Stomach (tissue), 4 donors: ENCODE measurements around the gene KCTD14.

ENCODE experiments used
- CTCF ChIP-seq, 7 experiments: fragments of 450-650 bp in 4 of 7; fragments of 200-600 bp in 3 of 7; sonication (generic) in 3 of 7; IDR thresholded peaks; one replicate each; pipeline ENCODE4 v1.5.1; 2016 to 2019; ENCODE audit warnings: antibody characterized with exemption in 7 of 7, control low read depth in 2 of 7, mild to moderate bottlenecking in 1 of 7
- EP300 ChIP-seq: sonication (generic); formaldehyde crosslinking; IDR thresholded peaks from one replicate; pipeline ENCODE4 v1.6.1; 2017; ENCODE audit warnings: antibody characterized with exemption
- POLR2A ChIP-seq, 4 donors: fragments of 450-650 bp; IDR thresholded peaks; one replicate each; pipeline ENCODE4 v1.6.1; 2016; ENCODE audit warnings: antibody characterized with exemption in 4 of 4, control low read depth in 2 of 4, mild to moderate bottlenecking in 1 of 4, moderate library complexity in 1 of 4
- POLR2AphosphoS5 ChIP-seq, 3 donors: sonication (generic); formaldehyde crosslinking; IDR thresholded peaks; one replicate each; pipeline ENCODE4 v1.6.1; 2016; ENCODE audit warnings: antibody characterized with exemption in 3 of 3

- TF ChIP-seq CTCF (IDR thresholded peaks at IDR 0.05) (no peak), POLR2A (IDR thresholded peaks at IDR 0.05) (no peak), EP300 (peak; percentile 43), POLR2AphosphoS5 (IDR thresholded peaks at IDR 0.05) (peak; percentile 72 to 93 (median 77))
Observed at GRCh38 chr11:77994434-77995362, 28.4 kb downstream of the KCTD14 start, which contains the start of gene INTS4.
